Astrocyte of the spinal cord (primary cell): ENCODE measurements around the gene RAD51.
A peak's percentile ranks its signal among the peaks of the same experiment; 100 is the strongest.

ENCODE experiments used
- DNase-seq: peaks from one replicate; pipeline ENCODE4 v3.0.0; 2011; ENCODE audit warnings: low read depth, low spot score
- H3K4me3 ChIP-seq: 2 replicates; pipeline ENCODE4 v1.5.1; 2011; ENCODE audit warnings: low read depth, mild to moderate bottlenecking, low read length, moderate library complexity
- CTCF ChIP-seq: IDR thresholded peaks from 2 replicates; pipeline ENCODE4 v1.5.1; 2012; ENCODE audit warnings: low read depth, mild to moderate bottlenecking, low read length, inconsistent platforms
- in situ Hi-C: cut with HindIII; loops from 2 replicates; pipeline ENCODE4 v1.10.0; 2017; ENCODE audit warnings: low sequenced_read_pairs

The RAD51 gene

GRCh38 chr15:40747685-40748631, 53.0 kb downstream of the RAD51 start:
- no peak for DNase-seq
- TF ChIP-seq CTCF: no peak
- H3K4me3 ChIP-seq: no peak overlapping the region
- in situ Hi-C loops: no loop called here

GRCh38 chr15:40749151-40749630, 54.2 kb downstream of the RAD51 start:
- no peak for TF ChIP-seq CTCF
- in situ Hi-C loops: no loop called here
- H3K4me3 ChIP-seq: no peak overlapping the region
- DNase-seq: no peak

GRCh38 chr15:40750885-40751284, 55.9 kb downstream of the RAD51 start:
- in situ Hi-C loops: no loop called here

GRCh38 chr15:40751745-40752144, 56.8 kb downstream of the RAD51 start:
- DNase-seq: no peak
- in situ Hi-C loops: no loop called here
- no peak overlapping the region for H3K4me3 ChIP-seq
- TF ChIP-seq CTCF: no peak

More at GRCh38 chr15:40750885-40751284, 55.9 kb downstream of the RAD51 start:
- H3K4me3 ChIP-seq: no peak overlapping the region
- DNase-seq: no peak
- TF ChIP-seq CTCF: no peak

- in situ Hi-C loops: no loop called here
- no peak for DNase-seq
- peak overlapping the region; percentile 97 for H3K4me3 ChIP-seq
- TF ChIP-seq CTCF: no peak
Measured at GRCh38 chr15:40754574-40754882, 59.6 kb downstream of the RAD51 start.

GRCh38 chr15:40754883-40755811, 60.2 kb downstream of the RAD51 start, which contains the start of gene RMDN3:
RMDN3 (minus strand) TSS chr15:40755254; CDS start chr15:40754783, 471 bp downstream.
- in situ Hi-C loops: no loop called here
- TF ChIP-seq CTCF: no peak
- DNase-seq: peak; percentile 93
- peak within 1 kb of the TSS; percentile 97 for H3K4me3 ChIP-seq
